Gastrocnemius medialis (tissue), 4 donors: ENCODE data around the gene FMNL3. TPM values are rescaled to one million over a fixed set of nuclear protein-coding genes. Genes with fewer than 3 reads are reported as not detected.
A peak's percentile ranks its signal among the peaks of the same experiment; 100 is the strongest.

Source experiments
- ATAC-seq, 2 donors: fragments of 150-250 bp; one replicate each; pipeline ENCODE4 v1.9.1; 2016
- DNase-seq, 2 donors: peaks; one replicate each; pipeline ENCODE4 v3.0.0-alpha.2; 2019
- H3K27ac ChIP-seq, 4 donors: fragments of 200-600 bp; sonication (generic); 1 replicate in 1 of 4; 2 replicates in 3 of 4; pipeline ENCODE4 v1.5.1; 2016 to 2018; ENCODE audit warnings: mild to moderate bottlenecking in 2 of 4, moderate library complexity in 1 of 4
- H3K27me3 ChIP-seq, 3 donors: fragments of 200-600 bp; sonication (generic) in 2 of 3; 1 replicate in 1 of 3; 2 replicates in 2 of 3; pipeline versions ENCODE4 v1.5.1 to v1.6.0; 2016 to 2019; ENCODE audit warnings: mild to moderate bottlenecking in 1 of 3, moderate library complexity in 1 of 3
- H3K36me3 ChIP-seq, 2 donors: fragments of 200-600 bp; sonication (generic) in 1 of 2; one replicate each; pipeline ENCODE4 v1.5.1; 2017 to 2018
- H3K4me1 ChIP-seq, 2 donors: fragments of 200-600 bp; sonication (generic) in 1 of 2; one replicate each; pipeline ENCODE4 v1.5.1; 2016 to 2017; ENCODE audit warnings: mild to moderate bottlenecking in 2 of 2
- H3K4me3 ChIP-seq, 4 donors: fragments of 200-600 bp; sonication (generic) in 3 of 4; 1 replicate in 1 of 4; 2 replicates in 3 of 4; pipeline ENCODE4 v1.5.1; 2016 to 2019; ENCODE audit warnings: mild to moderate bottlenecking in 2 of 4
- H3K9me3 ChIP-seq, 3 donors: fragments of 200-600 bp; sonication (generic) in 2 of 3; 1 replicate in 1 of 3; 2 replicates in 2 of 3; pipeline ENCODE4 v1.5.1; 2016 to 2019
- POLR2A ChIP-seq, 2 donors: fragments of 450-650 bp; IDR thresholded peaks; one replicate each; pipeline ENCODE4 v1.6.1; 2017; ENCODE audit warnings: antibody characterized with exemption in 2 of 2, mild to moderate bottlenecking in 2 of 2, moderate library complexity in 2 of 2
- in situ Hi-C, 4 donors: fragments of 200-750 bp; cut with MboI; loops; one replicate each; pipeline versions ENCODE4 v1.15.0 to v1.8.0; 2017; ENCODE audit warnings: low sequenced_read_pairs in 4 of 4
- intact Hi-C: fragments of 100-400 bp; cut with DNase I; formaldehyde crosslinking; loops from one replicate; pipeline ENCODE4 v1.15.1; 2023; ENCODE audit warnings: low total_unique reads
- total RNA-seq, 4 donors: library from RNA; depleted of rRNA; stranded (reverse); fragments of >200 nt; gene quantifications; one replicate each; pipeline versions ENCODE4 v1.1.0 to v1.2.3, GENCODE V29; 2016
- TF ChIP-seq, protein P1 (sequence below), 5 experiments: fragments of 450-650 bp in 3 of 5; fragments of 200-600 bp in 2 of 5; sonication (generic) in 2 of 5; IDR thresholded peaks in 4 of 5; conservative IDR thresholded peaks in 1 of 5; 1 replicate in 4 of 5; 2 replicates in 1 of 5; pipeline ENCODE4 v1.5.1; 2016 to 2019; ENCODE audit warnings: antibody characterized with exemption in 5 of 5, mild to moderate bottlenecking in 3 of 5, moderate library complexity in 3 of 5

The FMNL3 gene
- total RNA-seq, 4 donors from 2014 or later = 2.0 to 5.5 (median 4.9) TPM

DNA sequence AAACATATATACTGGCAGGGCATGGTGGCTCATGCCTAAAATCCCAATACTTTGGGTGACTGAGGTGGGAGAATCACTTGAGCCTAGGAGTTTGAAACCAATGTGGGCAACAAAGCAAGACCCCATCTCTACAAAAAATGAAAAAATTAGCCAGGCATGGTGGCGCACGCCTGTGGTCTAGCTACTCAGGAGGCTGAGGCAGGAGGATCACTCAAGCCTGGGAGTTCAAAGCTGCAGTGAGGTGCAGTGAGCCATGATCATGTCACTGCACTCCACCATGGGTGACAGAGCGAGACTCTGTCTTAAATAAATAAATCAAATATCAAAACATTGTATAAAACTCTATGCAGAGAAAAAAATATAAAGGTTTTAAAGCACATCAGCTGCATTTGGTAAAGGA is 5.2 kb downstream of the FMNL3 start:
- Histone ChIP-seq H3K4me3 (no peak overlapping the region), H3K4me1 (peaks cover 53 to 57% of the 10 kb centered on the region in 2 donors), H3K27me3 (no peaks in the 10 kb centered on the region), H3K27ac (peak overlapping the region in 1 of 4 donors; percentile 19), H3K9me3 (no peaks in the 10 kb centered on the region), H3K36me3 (no peaks in the 10 kb centered on the region)
- no peak for ATAC-seq
- in situ Hi-C loops (no loop called here), intact Hi-C loops (loop anchor here (5.0 kb wide), 1 partner anchor 40 kb away; no protein-coding TSS in a partner anchor)
- DNase-seq = no peak
- no peak for TF ChIP-seq POLR2A (IDR thresholded peaks at IDR 0.05)

DNA sequence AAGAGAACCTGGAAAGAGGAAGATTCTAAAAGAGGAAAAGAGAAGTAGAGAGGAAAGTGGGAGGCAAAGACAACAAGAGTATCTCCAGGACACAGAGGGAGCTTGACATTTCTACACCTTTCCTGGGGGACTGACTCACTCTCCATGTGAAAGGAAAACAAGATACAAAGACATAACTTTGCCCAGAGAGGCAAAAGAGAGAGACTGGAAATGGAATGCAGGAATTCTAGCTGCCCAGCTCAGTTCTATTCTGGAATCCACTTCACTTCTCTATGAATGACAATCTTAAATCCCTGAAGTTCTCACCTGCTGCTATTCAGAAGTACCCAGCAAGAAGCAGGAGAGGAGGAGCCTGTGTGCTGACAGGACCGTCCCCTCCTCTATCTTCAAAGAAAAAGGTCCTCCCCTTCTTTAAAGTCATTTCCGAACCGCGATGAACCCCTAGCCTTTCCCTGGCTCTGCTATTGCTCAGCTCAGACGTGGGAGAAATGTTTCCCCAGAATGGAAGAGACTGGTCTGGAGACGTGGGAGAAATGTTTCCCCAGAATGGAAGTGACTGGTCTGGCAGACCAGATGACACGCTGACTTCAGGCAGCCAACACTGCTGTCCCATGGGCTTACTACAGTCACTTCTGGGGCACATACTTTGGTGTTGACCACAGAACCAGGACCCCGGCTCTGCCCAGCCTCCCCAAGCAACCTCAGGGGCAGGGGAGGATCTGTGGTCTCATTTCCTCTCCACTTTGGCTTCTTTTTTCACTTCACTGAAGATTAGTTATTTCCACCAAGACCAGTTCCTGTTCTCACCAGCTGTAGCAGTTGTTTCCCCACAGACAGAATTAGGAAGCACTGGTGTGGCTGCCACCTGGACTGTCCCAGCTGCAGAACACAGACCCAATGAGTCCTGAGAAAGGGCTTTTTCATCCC is 8.3 kb downstream of the FMNL3 start:
- H3K9me3 ChIP-seq = no peaks in the 10 kb centered on the region
- H3K4me1 ChIP-seq = peaks cover 41 to 44% of the 10 kb centered on the region in 2 donors
- ATAC-seq (peak; percentile 60 to 66), DNase-seq (peak in 1 of 2 donors; percentile 23)
- no peaks in the 10 kb centered on the region for H3K27me3 ChIP-seq
- H3K4me3 ChIP-seq = peak overlapping the region in 3 of 4 donors; percentile 1 to 37 (median 17)
- no peaks in the 10 kb centered on the region for H3K36me3 ChIP-seq
- in situ Hi-C loops (no loop called here), intact Hi-C loops (no loop called here)
- peak overlapping the region; percentile 47 to 64 (median 56) for H3K27ac ChIP-seq
- TF ChIP-seq, protein P1, sequence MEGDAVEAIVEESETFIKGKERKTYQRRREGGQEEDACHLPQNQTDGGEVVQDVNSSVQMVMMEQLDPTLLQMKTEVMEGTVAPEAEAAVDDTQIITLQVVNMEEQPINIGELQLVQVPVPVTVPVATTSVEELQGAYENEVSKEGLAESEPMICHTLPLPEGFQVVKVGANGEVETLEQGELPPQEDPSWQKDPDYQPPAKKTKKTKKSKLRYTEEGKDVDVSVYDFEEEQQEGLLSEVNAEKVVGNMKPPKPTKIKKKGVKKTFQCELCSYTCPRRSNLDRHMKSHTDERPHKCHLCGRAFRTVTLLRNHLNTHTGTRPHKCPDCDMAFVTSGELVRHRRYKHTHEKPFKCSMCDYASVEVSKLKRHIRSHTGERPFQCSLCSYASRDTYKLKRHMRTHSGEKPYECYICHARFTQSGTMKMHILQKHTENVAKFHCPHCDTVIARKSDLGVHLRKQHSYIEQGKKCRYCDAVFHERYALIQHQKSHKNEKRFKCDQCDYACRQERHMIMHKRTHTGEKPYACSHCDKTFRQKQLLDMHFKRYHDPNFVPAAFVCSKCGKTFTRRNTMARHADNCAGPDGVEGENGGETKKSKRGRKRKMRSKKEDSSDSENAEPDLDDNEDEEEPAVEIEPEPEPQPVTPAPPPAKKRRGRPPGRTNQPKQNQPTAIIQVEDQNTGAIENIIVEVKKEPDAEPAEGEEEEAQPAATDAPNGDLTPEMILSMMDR (IDR thresholded peaks at IDR 0.05 in 4 of 5, conservative IDR thresholded peaks at IDR 0.05 in 1 of 5) = no peak
- TF ChIP-seq POLR2A (IDR thresholded peaks at IDR 0.05) = no peak

DNA sequence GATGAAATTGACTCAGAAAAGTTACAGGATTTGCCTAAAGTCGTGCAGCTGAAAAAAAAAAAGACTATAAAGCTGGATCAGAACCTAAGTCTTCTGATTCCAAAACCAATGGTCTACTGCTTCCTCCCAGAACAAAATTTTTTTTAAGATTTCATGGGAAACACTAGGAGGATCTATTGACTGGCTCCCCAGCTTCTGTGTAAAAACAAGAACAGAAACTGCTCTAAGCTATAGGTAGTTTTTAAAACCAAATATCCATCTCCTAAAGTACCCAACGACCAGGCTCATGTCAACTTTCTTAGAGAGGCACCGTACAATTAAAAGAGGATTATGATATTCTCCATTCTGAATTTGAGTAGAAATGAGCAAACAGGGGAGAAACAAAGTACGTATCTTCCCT is 9.4 kb downstream of the FMNL3 start:
- Histone ChIP-seq H3K4me3 (no peak overlapping the region), H3K36me3 (no peaks in the 10 kb centered on the region), H3K27ac (peak overlapping the region in 2 of 4 donors; percentile 47 to 64), H3K27me3 (no peaks in the 10 kb centered on the region), H3K4me1 (peaks cover 36% of the 10 kb centered on the region in 2 donors), H3K9me3 (no peaks in the 10 kb centered on the region)
- in situ Hi-C loops = no loop called here
- DNase-seq (no peak), ATAC-seq (no peak)
- intact Hi-C loops = no loop called here
- TF ChIP-seq POLR2A (IDR thresholded peaks at IDR 0.05) = no peak
- TF ChIP-seq, protein P1 (IDR thresholded peaks at IDR 0.05 in 4 of 5, conservative IDR thresholded peaks at IDR 0.05 in 1 of 5) = no peak

DNA sequence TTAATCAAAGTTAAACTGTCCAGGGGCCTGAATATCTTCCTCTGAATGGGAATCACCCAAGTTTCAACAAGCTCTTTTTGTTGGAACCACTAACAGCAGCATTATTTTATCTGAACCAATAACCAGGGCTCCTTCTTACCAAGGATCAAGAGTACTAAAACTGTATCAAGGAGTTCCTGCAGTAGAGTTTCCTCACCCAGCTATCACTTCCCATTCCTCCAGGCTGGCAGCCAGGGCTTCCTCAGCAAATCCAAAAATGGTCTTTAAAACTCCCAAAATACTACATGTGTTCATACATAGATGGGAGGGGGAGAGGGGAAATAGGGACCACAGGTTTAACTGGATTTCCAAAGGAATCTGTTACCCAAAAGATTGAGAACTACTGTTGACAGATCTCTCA is 10.5 kb downstream of the FMNL3 start:
- H3K36me3 ChIP-seq = no peaks in the 10 kb centered on the region

More for the DNA sequence above, 10.5 kb downstream of the FMNL3 start:
- H3K9me3 ChIP-seq = no peaks in the 10 kb centered on the region
- peaks cover 31 to 34% of the 10 kb centered on the region in 2 donors for H3K4me1 ChIP-seq
- in situ Hi-C loops = no loop called here
- H3K27me3 ChIP-seq = no peaks in the 10 kb centered on the region
- intact Hi-C loops = no loop called here
- ATAC-seq = no peak
- TF ChIP-seq, protein P1 (IDR thresholded peaks at IDR 0.05 in 4 of 5, conservative IDR thresholded peaks at IDR 0.05 in 1 of 5) = no peak
- no peak for TF ChIP-seq POLR2A (IDR thresholded peaks at IDR 0.05)
- H3K4me3 ChIP-seq = no peak overlapping the region
- H3K27ac ChIP-seq = no peak overlapping the region
- no peak for DNase-seq
